Stimulated activated CD8-positive, alpha-beta memory T cell treated with anti-CD3 and anti-CD28 coated beads, Interleukin-7, amount 100 ng/mL, for 48 hours (primary cell): ENCODE measurements around the gene RP2.

Experiments used
- DNase-seq, 2 donors: peaks; one replicate each; pipeline ENCODE4 v3.0.0-alpha.2; 2020; ENCODE audit warnings: low read depth in 1 of 2; ENCODE audit errors: extremely low read depth in 1 of 2

RP2 gene

DNA sequence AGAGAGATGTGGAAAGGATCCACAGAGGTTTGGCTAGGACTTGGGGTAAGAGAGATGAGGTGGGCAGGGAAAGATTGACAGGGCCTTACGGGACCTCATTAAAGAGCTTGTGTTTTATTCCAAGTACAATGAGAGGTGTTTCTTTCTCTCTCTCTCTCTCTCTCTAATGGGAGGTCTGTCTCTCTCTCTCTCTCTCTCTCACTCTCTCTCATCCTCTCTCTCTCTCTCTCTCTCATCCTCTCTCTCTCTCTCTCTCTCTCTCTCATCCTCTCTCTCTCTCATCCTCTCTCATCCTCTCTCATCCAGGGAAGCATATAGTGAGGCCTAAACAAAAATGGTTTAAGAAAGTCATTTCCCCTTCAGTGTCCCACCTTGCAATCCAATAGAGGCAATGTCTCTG, 80.8 kb downstream of the RP2 start:
- no peak for DNase-seq

- DNase-seq: no peak
Measured at GRCh38 chrX:46918434-46918833, 81.6 kb downstream of the RP2 start.

GRCh38 chrX:46920235-46920634, 83.4 kb downstream of the RP2 start:
- DNase-seq: no peak

GRCh38 chrX:46922611-46923010, 85.8 kb downstream of the RP2 start:
- no peak for DNase-seq

GRCh38 chrX:46927718-46928117, 90.9 kb downstream of the RP2 start:
- no peak for DNase-seq

DNA sequence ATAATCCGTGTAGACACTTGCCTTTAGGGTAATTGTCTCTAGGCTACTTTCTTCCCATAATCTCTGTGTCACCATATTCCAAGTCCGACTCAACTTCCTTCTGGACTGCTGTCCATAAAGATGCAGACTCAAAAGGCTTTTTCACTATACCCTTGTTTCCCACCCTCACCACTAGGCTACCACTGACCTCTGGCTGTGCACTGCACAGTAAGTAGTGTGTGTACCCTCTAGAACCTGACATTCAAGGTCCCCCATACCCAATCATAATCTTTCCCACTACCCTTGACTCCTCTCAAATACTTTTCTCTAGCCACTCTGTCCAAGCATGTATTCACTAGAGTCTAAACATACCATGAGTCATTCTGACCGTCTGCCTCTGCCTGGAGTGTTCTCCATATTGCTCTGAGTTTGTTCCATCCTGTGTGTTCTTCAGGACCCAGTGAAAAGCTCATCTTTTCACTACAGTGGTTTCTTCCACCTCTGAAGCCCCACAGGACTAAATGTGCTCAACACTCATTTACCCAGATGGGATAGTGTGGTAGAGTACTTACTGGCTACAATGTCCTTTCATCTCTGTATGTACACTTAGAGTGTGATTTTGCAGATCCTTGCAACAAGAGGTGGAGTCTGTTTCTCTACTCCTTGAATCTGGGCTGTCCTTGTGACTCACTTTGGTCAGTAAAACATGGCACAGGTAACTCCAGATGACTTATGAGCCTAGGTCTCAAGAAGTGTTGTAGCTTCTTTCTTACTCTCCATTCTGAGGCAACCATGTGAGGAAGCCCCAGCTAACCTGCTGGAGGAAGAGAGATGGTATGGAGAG, 92.8 kb downstream of the RP2 start:
- no peak for DNase-seq
